ENCODE data around the gene RLBP1.

DNA sequence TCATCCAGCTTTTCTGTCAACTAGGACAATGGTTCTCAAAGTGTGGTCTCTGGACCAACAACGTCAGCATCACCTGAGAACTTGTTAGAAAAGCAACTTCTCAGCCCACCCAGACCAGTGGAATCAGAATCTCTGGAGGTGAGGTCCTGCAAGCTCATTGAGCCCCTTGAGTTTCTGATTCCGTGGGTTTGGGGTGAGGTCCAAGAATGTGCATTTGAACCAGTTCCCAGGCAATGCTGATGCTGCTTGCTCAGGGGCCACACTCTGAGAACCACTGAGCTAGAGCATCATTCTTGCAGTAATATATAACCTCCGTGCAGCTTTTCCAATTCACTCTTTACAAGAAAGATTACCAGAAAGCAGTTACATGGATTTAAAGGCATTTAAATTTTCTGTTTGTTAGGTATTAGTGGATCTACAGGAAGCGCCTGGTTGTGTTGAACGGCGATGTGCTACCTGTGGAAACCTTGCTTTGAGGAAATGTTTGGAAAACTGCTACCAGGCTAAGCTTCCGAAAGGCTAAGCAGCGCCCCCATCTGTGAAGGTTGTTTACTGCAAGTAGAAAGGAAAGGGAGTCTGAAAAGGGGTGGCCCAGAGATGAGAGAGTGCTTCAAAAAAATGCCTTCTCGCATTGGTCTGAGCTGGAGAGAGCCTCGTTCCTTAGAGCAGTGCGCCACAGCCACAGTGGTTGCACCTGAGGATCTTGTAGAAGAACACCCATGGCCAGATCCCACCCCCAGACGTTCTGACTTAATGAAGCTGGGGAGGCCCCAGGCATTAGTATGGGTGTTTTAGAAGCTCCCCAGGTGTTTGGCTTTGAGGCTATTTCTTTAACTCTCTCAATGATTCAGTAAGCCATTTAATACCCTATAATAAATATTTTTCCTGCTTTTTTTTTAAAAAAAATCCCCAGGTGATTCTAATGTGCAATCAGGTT is 50.0 kb downstream of the RLBP1 start:
- TF ChIP-seq CTCF (IDR thresholded peaks at IDR 0.05) (peak in 3 of 4 experiments; percentile 48 to 61 (median 59)), POLR2A (IDR thresholded peaks at IDR 0.05) (no peak)

All from prostate gland (tissue), 2 donors.